ENCODE results near the gene TCF20. TPM values are rescaled to one million over a fixed set of nuclear protein-coding genes. Genes with fewer than 3 reads are reported as not detected.

The TCF20 gene
- total RNA-seq, 4 donors from 2014 or later, result 9.9 to 14.4 (median 12.4) TPM

- Histone ChIP-seq H3K9me3 (no peaks in the 10 kb centered on the region), H3K36me3 (no peaks in the 10 kb centered on the region), H3K4me1 (peaks cover 0 to 4% of the 10 kb centered on the region in 2 donors), H3K27me3 (peaks cover 5 to 11% (median 6%) of the 10 kb centered on the region in 3 donors), H3K27ac (no peak overlapping the region), H3K4me3 (no peak overlapping the region)
- in situ Hi-C loops (cut with MboI; ENCODE audit: low sequenced_read_pairs in 4 of 4), result loop anchor here in 1 of 4 donors (10.0 kb wide), 1 partner anchor 180 kb away; the partner anchor contains the start of gene NDUFA6
- intact Hi-C loops (cut with DNase I; ENCODE audit: low total_unique reads), result no loop called here
- ATAC-seq (no peak), DNase-seq (no peak)
- TF ChIP-seq CTCF (IDR thresholded peaks at IDR 0.05 in 4 of 5, conservative IDR thresholded peaks at IDR 0.05 in 1 of 5) (no peak), POLR2A (IDR thresholded peaks at IDR 0.05) (no peak)
Measured at GRCh38 chr22:42275176-42275575, 4.7 kb upstream of the TCF20 start.

- no peak for TF ChIP-seq POLR2A (IDR thresholded peaks at IDR 0.05)
- TF ChIP-seq CTCF (IDR thresholded peaks at IDR 0.05 in 4 of 5, conservative IDR thresholded peaks at IDR 0.05 in 1 of 5), result no peak
- no peaks in the 10 kb centered on the region for H3K9me3 ChIP-seq
- intact Hi-C loops (cut with DNase I; ENCODE audit: low total_unique reads), result no loop called here
- H3K4me3 ChIP-seq, result no peak overlapping the region
- peaks cover 2 to 6% of the 10 kb centered on the region in 2 donors for H3K4me1 ChIP-seq
- in situ Hi-C loops (cut with MboI; ENCODE audit: low sequenced_read_pairs in 4 of 4), result loop anchor here in 1 of 4 donors (10.0 kb wide), 1 partner anchor 179 kb away; the partner anchor contains the start of gene NDUFA6
- no peak for ATAC-seq
- H3K27ac ChIP-seq, result no peak overlapping the region
- no peak for DNase-seq
- no peaks in the 10 kb centered on the region for H3K36me3 ChIP-seq
- H3K27me3 ChIP-seq, result peaks cover 0 to 6% (median 0%) of the 10 kb centered on the region in 3 donors
Measured at GRCh38 chr22:42273855-42274451, 3.5 kb upstream of the TCF20 start.

- Histone ChIP-seq H3K9me3 (no peaks in the 10 kb centered on the region), H3K4me3 (no peak overlapping the region), H3K27ac (no peak overlapping the region), H3K36me3 (no peaks in the 10 kb centered on the region), H3K27me3 (no peaks in the 10 kb centered on the region), H3K4me1 (peaks cover 12 to 13% of the 10 kb centered on the region in 2 donors)
- no peak for ATAC-seq
- DNase-seq, result no peak
- intact Hi-C loops (cut with DNase I; ENCODE audit: low total_unique reads), result no loop called here
- TF ChIP-seq CTCF (IDR thresholded peaks at IDR 0.05 in 4 of 5, conservative IDR thresholded peaks at IDR 0.05 in 1 of 5) (no peak), POLR2A (IDR thresholded peaks at IDR 0.05) (no peak)
- in situ Hi-C loops (cut with MboI; ENCODE audit: low sequenced_read_pairs in 4 of 4), result loop anchor here in 1 of 4 donors (10.0 kb wide), 1 partner anchor 178 kb away; the partner anchor contains the start of gene NDUFA6
Measured at GRCh38 chr22:42272431-42272999, 2.1 kb upstream of the TCF20 start.

GRCh38 chr22:42271906-42272305 lies 1.5 kb upstream of the TCF20 start:
- ATAC-seq (no peak), DNase-seq (no peak)
- no peak overlapping the region for H3K27ac ChIP-seq
- peaks cover 12 to 13% of the 10 kb centered on the region in 2 donors for H3K4me1 ChIP-seq
- in situ Hi-C loops (cut with MboI; ENCODE audit: low sequenced_read_pairs in 4 of 4), result loop anchor here in 1 of 4 donors (10.0 kb wide), 1 partner anchor 177 kb away; the partner anchor contains the start of gene NDUFA6
- intact Hi-C loops (cut with DNase I; ENCODE audit: low total_unique reads), result loop anchor here (2.0 kb wide), 1 partner anchor 97 kb away; no protein-coding TSS in a partner anchor
- H3K36me3 ChIP-seq, result no peaks in the 10 kb centered on the region
- no peaks in the 10 kb centered on the region for H3K27me3 ChIP-seq
- no peak for TF ChIP-seq POLR2A (IDR thresholded peaks at IDR 0.05)
- no peak for TF ChIP-seq CTCF (IDR thresholded peaks at IDR 0.05 in 4 of 5, conservative IDR thresholded peaks at IDR 0.05 in 1 of 5)
- H3K4me3 ChIP-seq, result no peak overlapping the region
- H3K9me3 ChIP-seq, result no peaks in the 10 kb centered on the region
